NCI-H69 (cell line): ENCODE results near the gene FADS2.

Experiments
- DNase-seq: peaks from one replicate; lab custom pipeline; 2025; lab: John Stamatoyannopoulos, UW

FADS2 gene

GRCh38 chr11:61887839-61888494 lies 59.9 kb downstream of the FADS2 start:
- DNase-seq: no peak

GRCh38 chr11:61888590-61888989 lies 60.5 kb downstream of the FADS2 start:
- DNase-seq: no peak

DNA sequence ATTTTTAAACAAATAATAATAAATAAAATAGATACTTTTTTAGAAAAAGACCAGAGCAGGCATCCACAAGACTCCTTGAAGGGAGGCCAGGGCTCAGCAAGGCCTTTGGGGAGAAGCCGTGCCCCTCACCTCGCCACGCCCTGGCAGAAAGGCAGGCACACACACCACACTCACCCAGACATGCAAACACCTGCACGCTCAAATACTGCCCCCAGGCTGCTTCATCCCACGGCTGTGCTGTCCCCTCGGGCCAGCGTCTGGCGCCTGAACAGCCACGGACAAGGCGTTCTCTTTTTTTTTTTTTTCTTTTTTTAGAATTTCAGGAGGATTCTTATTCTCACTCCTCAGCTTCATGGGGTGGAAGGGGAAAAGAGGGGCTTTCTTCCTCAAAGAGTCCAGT lies 61.7 kb downstream of the FADS2 start:
- no peak for DNase-seq

- peak; percentile 69 for DNase-seq
Observed at GRCh38 chr11:61890529-61891330, 62.6 kb downstream of the FADS2 start.

- peak; percentile 98 for DNase-seq
Observed at GRCh38 chr11:61891331-61892084, 63.4 kb downstream of the FADS2 start, which contains the start of gene FADS3. Gene FADS3 (minus strand): TSS chr11:61891545. CDS start chr11:61891381, 164 bp downstream.

GRCh38 chr11:61892085-61892370 lies 63.9 kb downstream of the FADS2 start:
- peak; percentile 88 for DNase-seq

DNA sequence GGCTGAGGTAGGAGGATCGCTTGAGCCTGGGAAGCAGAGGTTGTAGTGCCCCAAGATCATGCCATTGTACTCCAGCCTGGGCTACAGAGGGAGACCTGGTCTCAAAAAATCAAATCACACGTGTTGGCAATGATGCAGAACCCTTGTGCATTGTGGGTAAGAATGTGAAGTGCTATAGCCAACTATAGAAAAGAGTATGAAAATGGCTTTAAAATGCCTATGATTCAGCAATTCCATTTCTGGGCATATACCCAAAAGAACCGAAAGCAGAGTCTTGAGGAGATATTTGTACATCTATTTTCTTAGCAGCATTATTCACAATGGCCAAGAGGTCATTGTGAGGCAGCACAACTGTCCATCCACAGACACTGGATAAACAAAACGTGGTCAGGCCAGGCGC lies 65.9 kb downstream of the FADS2 start:
- no peak for DNase-seq

GRCh38 chr11:61895046-61895717 lies 67.1 kb downstream of the FADS2 start:
- DNase-seq: no peak

GRCh38 chr11:61895718-61896059 lies 67.6 kb downstream of the FADS2 start:
- no peak for DNase-seq

DNA sequence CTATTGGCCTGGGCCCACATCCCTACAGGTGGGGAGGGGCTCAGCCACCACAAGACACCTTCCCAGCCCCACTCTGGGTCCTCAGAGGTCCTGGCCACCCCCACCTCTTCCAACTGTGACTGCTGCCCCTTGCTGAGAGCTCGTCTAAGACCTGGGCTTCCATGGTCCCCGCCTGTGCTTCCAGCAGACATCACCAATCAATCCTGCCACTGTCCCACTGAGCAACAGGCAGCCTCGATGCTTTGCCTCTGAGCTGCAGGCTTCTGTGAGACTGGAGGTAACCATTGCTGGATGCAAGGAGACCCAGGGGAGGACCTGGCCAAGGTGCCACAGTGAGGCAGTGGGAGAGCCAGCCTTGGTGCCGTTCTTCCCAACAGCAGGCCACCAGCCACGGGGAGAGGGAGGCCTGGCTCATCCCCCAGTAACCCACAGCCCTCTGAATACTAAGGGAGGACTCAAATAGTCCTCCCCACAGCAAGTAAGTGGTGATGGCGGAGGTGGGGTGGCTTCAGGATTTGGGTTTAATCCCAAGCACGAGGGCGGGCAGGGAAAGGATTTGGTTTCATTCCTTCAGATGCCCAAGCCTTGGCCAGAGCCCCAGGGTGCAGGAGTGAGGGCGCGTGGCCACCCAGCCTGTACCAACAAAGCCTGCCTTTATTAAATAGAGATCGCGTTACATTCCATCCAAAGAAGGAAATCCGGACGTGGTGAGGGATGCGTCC lies 68.7 kb downstream of the FADS2 start:
- peak; percentile 11 for DNase-seq

- peak; percentile 76 for DNase-seq
Observed at GRCh38 chr11:61897387-61898246, 69.5 kb downstream of the FADS2 start.

GRCh38 chr11:61898247-61898582 lies 70.1 kb downstream of the FADS2 start:
- no peak for DNase-seq

GRCh38 chr11:61899146-61899841 lies 71.2 kb downstream of the FADS2 start:
- DNase-seq: peak; percentile 81

GRCh38 chr11:61900251-61900650 lies 72.2 kb downstream of the FADS2 start:
- no peak for DNase-seq

GRCh38 chr11:61901397-61901796 lies 73.3 kb downstream of the FADS2 start:
- no peak for DNase-seq

- DNase-seq: no peak
Observed at GRCh38 chr11:61902313-61902712, 74.2 kb downstream of the FADS2 start.

DNA sequence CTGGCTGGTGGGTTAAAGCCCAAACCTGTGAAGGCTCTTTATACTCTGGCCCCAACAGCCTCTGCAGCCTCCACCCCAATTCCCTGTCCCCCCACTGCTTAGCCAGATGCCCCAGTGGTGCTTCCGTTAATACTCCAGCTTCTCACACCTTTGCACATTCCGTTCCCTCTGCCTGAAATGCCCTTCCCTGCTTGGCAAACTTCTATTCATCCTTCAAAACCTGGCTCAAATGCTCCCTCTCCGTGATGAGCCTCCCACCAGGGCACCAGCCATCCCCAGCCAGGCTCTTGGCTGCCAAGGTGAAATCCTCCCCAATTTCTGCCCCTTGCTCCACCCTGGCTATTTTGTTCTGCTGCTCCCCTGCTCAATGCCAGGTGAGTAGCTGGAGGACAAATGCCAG lies 75.7 kb downstream of the FADS2 start:
- DNase-seq: no peak

DNA sequence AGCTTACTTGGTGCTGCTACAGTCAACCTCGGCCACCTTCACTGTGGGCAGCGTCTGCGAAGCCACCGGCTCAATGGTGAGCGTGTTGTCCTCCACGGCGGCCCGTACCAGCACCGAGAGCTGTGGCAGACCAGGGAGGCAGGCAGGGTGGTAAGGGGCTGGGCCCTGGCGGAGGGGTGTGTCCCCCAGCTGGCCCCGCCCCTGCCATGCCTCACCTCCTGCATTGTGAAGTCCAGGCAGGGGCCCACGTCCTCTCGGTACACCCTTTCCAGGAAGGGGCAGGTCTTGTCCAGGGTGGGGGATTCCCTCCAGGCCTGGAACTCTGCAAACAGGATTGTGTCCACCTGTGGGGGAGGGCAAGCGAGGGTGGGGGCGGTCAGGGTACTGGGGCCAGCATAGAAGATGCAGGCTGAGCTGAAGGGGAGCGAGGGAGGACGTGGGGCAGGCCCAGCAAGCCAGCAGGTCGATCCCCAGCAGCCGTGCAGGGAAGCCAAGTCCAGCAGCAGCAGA lies 76.5 kb downstream of the FADS2 start:
- peak; percentile 78 for DNase-seq

GRCh38 chr11:61905067-61905696 lies 77.1 kb downstream of the FADS2 start:
- DNase-seq: no peak
